CD4-positive, alpha-beta memory T cell (primary cell): ENCODE results near the gene LRP8. TPM values are rescaled to one million over a fixed set of nuclear protein-coding genes. Genes with fewer than 3 reads are reported as not detected.
A peak's percentile ranks its signal among the peaks of the same experiment; 100 is the strongest.

Source experiments
- CTCF ChIA-PET: fragments of 350-600 bp; sonication (Branson Sonifier 250); formaldehyde crosslinking; loops from one replicate; lab custom pipeline; 2021; ENCODE audit warnings: inconsistent platforms; ENCODE audit not compliant: partially characterized antibody; lab: Charles Lee
- POLR2A ChIA-PET: fragments of 350-600 bp; sonication (Branson Sonifier 250); formaldehyde crosslinking; loops from one replicate; lab custom pipeline; 2021; ENCODE audit not compliant: partially characterized antibody; lab: Charles Lee
- DNase-seq, 5 donors: peaks; one replicate each; pipeline versions ENCODE4 v3.0.0 to v3.0.0-alpha.2; 2020 to 2022; ENCODE audit warnings: mixed read lengths in 1 of 5
- H3K27ac ChIP-seq: one replicate; pipeline ENCODE4 v1.7.0; 2013; ENCODE audit warnings: low read depth, low read length
- H3K27me3 ChIP-seq: 2 replicates; pipeline ENCODE4 v1.7.0; 2013; ENCODE audit warnings: mild to moderate bottlenecking, low read length, moderate library complexity; ENCODE audit not compliant: insufficient read depth
- H3K36me3 ChIP-seq: 2 replicates; pipeline ENCODE4 v1.7.0; 2013; ENCODE audit warnings: mild to moderate bottlenecking, low read length, moderate library complexity; ENCODE audit not compliant: insufficient read depth
- H3K4me1 ChIP-seq: 2 replicates; pipeline ENCODE4 v1.7.0; 2013; ENCODE audit warnings: mild to moderate bottlenecking, low read length, moderate library complexity; ENCODE audit not compliant: insufficient read depth
- H3K4me3 ChIP-seq, 2 donors: one replicate each; pipeline ENCODE4 v1.7.0; 2013; ENCODE audit warnings: low read length in 2 of 2, mild to moderate bottlenecking in 1 of 2
- H3K9me3 ChIP-seq, 2 donors: one replicate each; pipeline ENCODE4 v1.7.0; 2013; ENCODE audit warnings: low read length in 2 of 2, control low read depth in 1 of 2; ENCODE audit not compliant: control insufficient read depth in 1 of 2
- H3K27ac Mint-ChIP-seq, 7 donors: one replicate each; pipeline ENCODE4 v1.8.0; 2020 to 2021; ENCODE audit warnings: mixed read lengths in 7 of 7, mild to moderate bottlenecking in 6 of 7, inconsistent platforms in 3 of 7, moderate library complexity in 3 of 7
- H3K27me3 Mint-ChIP-seq, 2 donors: one replicate each; pipeline ENCODE4 v1.8.0; 2020 to 2021; ENCODE audit warnings: mixed read lengths in 2 of 2
- H3K36me3 Mint-ChIP-seq, 2 donors: one replicate each; pipeline ENCODE4 v1.8.0; 2020 to 2021; ENCODE audit warnings: mixed read lengths in 2 of 2, inconsistent platforms in 1 of 2, mild to moderate bottlenecking in 1 of 2
- H3K4me1 Mint-ChIP-seq, 4 donors: one replicate each; pipeline ENCODE4 v1.8.0; 2020 to 2021; ENCODE audit warnings: mixed read lengths in 4 of 4, mild to moderate bottlenecking in 1 of 4
- H3K4me3 Mint-ChIP-seq, 8 donors: one replicate each; pipeline ENCODE4 v1.8.0; 2020 to 2021; ENCODE audit warnings: mixed read lengths in 8 of 8, mild to moderate bottlenecking in 7 of 8, moderate library complexity in 6 of 8, inconsistent platforms in 3 of 8
- H3K9me3 Mint-ChIP-seq, 8 donors: one replicate each; pipeline ENCODE4 v1.8.0; 2020 to 2021; ENCODE audit warnings: mixed read lengths in 8 of 8, mild to moderate bottlenecking in 5 of 8, inconsistent platforms in 3 of 8, moderate library complexity in 1 of 8
- intact Hi-C: fragments of 100-400 bp; cut with micrococcal nuclease; formaldehyde crosslinking; loops from one replicate; pipeline ENCODE4 v1.15.1; 2023
- polyA plus RNA-seq, 2 donors: library from polyadenylated mRNA; unstranded; fragments of 300-500 nt; fragmentation: Illumina TruSeq; gene quantifications; one replicate each; pipeline ENCODE4 v1.2.3, GENCODE V29; 2021
- total RNA-seq, 2 experiments: library from RNA; stranded (reverse); gene quantifications; one replicate each; pipeline ENCODE4 v1.2.3, GENCODE V29; 2021

Gene LRP8
- total and polyA plus RNA-seq, 4 experiments from 2014 or later = 0.91 to 17.6 (median 10.0) TPM

GRCh38 chr1:53321776-53322602 lies 5.9 kb downstream of the LRP8 start:
- no peak overlapping the region for H3K4me3 ChIP-seq
- peak in 1 of 5 donors; percentile 5 for DNase-seq
- H3K9me3 ChIP-seq = no peaks in the 10 kb centered on the region
- peaks cover 10 to 17% (median 15%) of the 10 kb centered on the region in 4 donors for H3K4me1 Mint-ChIP-seq
- H3K27me3 ChIP-seq = no peaks in the 10 kb centered on the region
- H3K27me3 Mint-ChIP-seq = no peaks in the 10 kb centered on the region
- H3K4me3 Mint-ChIP-seq = no peak overlapping the region
- H3K4me1 ChIP-seq = peaks cover 8% of the 10 kb centered on the region
- intact Hi-C loops = no loop called here
- H3K36me3 Mint-ChIP-seq = peaks cover 3 to 4% of the 10 kb centered on the region in 2 donors
- H3K36me3 ChIP-seq = no peaks in the 10 kb centered on the region
- H3K27ac Mint-ChIP-seq = peak overlapping the region in 1 of 7 donors; percentile 57
- ChIA-PET CTCF (no interaction called here), POLR2A (no interaction called here)
- no peak overlapping the region for H3K27ac ChIP-seq
- H3K9me3 Mint-ChIP-seq = peaks cover 0 to 1% (median 0%) of the 10 kb centered on the region in 8 donors

GRCh38 chr1:53321366-53321765 lies 6.5 kb downstream of the LRP8 start:
- Mint-ChIP-seq H3K4me3 (no peak overlapping the region), H3K4me1 (peaks cover 10 to 17% (median 13%) of the 10 kb centered on the region in 4 donors), H3K9me3 (peaks cover 0 to 1% (median 0%) of the 10 kb centered on the region in 8 donors), H3K36me3 (peaks cover 3% of the 10 kb centered on the region in 2 donors), H3K27me3 (no peaks in the 10 kb centered on the region), H3K27ac (no peak overlapping the region)
- Histone ChIP-seq H3K27ac (no peak overlapping the region), H3K4me3 (no peak overlapping the region), H3K36me3 (no peaks in the 10 kb centered on the region), H3K4me1 (peaks cover 8% of the 10 kb centered on the region), H3K9me3 (no peaks in the 10 kb centered on the region), H3K27me3 (no peaks in the 10 kb centered on the region)
- POLR2A ChIA-PET = no interaction called here
- CTCF ChIA-PET = interaction anchor here (1.7 kb wide), 1 partner anchor 72 kb away, joined by 4 read pairs; no protein-coding TSS in a partner anchor
- peak in 1 of 5 donors; percentile 7 for DNase-seq
- intact Hi-C loops = no loop called here

- no peak overlapping the region for H3K27ac ChIP-seq
- Mint-ChIP-seq H3K4me1 (peaks cover 5 to 12% (median 8%) of the 10 kb centered on the region in 4 donors), H3K9me3 (peaks cover 0 to 1% (median 0%) of the 10 kb centered on the region in 8 donors), H3K4me3 (no peak overlapping the region), H3K36me3 (peaks cover under 1 to 3% of the 10 kb centered on the region in 2 donors), H3K27ac (no peak overlapping the region), H3K27me3 (no peaks in the 10 kb centered on the region)
- H3K36me3 ChIP-seq = no peaks in the 10 kb centered on the region
- peak in 1 of 5 donors; percentile 4 for DNase-seq
- H3K27me3 ChIP-seq = no peaks in the 10 kb centered on the region
- H3K4me1 ChIP-seq = peaks cover 4% of the 10 kb centered on the region
- intact Hi-C loops = no loop called here
- ChIA-PET POLR2A (no interaction called here), CTCF (interaction anchor here (1.7 kb wide), 1 partner anchor 73 kb away, joined by 4 read pairs; no protein-coding TSS in a partner anchor)
- H3K4me3 ChIP-seq = no peak overlapping the region
- H3K9me3 ChIP-seq = no peaks in the 10 kb centered on the region
Observed at GRCh38 chr1:53320646-53321045, 7.2 kb downstream of the LRP8 start.

GRCh38 chr1:53319296-53320101 lies 8.4 kb downstream of the LRP8 start:
- Histone ChIP-seq H3K27me3 (no peaks in the 10 kb centered on the region), H3K4me3 (no peak overlapping the region), H3K9me3 (no peaks in the 10 kb centered on the region), H3K4me1 (no peaks in the 10 kb centered on the region), H3K27ac (no peak overlapping the region), H3K36me3 (no peaks in the 10 kb centered on the region)
- peaks cover 0 to 1% (median 0%) of the 10 kb centered on the region in 8 donors for H3K9me3 Mint-ChIP-seq
- intact Hi-C loops = no loop called here
- H3K4me3 Mint-ChIP-seq = no peak overlapping the region
- DNase-seq = peak in 1 of 5 donors; percentile 24
- H3K27me3 Mint-ChIP-seq = no peaks in the 10 kb centered on the region
- no peak overlapping the region for H3K27ac Mint-ChIP-seq
- CTCF ChIA-PET = interaction anchor here (1.7 kb wide), 1 partner anchor 74 kb away, joined by 4 read pairs; no protein-coding TSS in a partner anchor
- POLR2A ChIA-PET = no interaction called here
- peaks cover 0 to 6% (median 3%) of the 10 kb centered on the region in 4 donors for H3K4me1 Mint-ChIP-seq
- H3K36me3 Mint-ChIP-seq = peaks cover 3% of the 10 kb centered on the region in 2 donors

- ChIA-PET POLR2A (no interaction called here), CTCF (interaction anchor here (0.8 kb wide), 1 partner anchor 40 kb away, joined by 4 read pairs; no protein-coding TSS in a partner anchor)
- Mint-ChIP-seq H3K36me3 (peaks cover 3% of the 10 kb centered on the region in 2 donors), H3K27me3 (no peaks in the 10 kb centered on the region), H3K9me3 (peaks cover 0 to 1% (median 0%) of the 10 kb centered on the region in 8 donors), H3K4me1 (peaks cover 0 to 6% (median 2%) of the 10 kb centered on the region in 4 donors), H3K27ac (peak overlapping the region in 3 of 7 donors; percentile 2 to 25 (median 16)), H3K4me3 (no peak overlapping the region)
- Histone ChIP-seq H3K4me1 (no peaks in the 10 kb centered on the region), H3K27ac (no peak overlapping the region), H3K36me3 (no peaks in the 10 kb centered on the region), H3K9me3 (no peaks in the 10 kb centered on the region), H3K27me3 (no peaks in the 10 kb centered on the region), H3K4me3 (no peak overlapping the region)
- peak in 1 of 5 donors; percentile 14 for DNase-seq
- intact Hi-C loops = no loop called here
Observed at GRCh38 chr1:53317646-53318539, 10.0 kb downstream of the LRP8 start.

GRCh38 chr1:53316766-53317581 lies 10.9 kb downstream of the LRP8 start:
- peak in 1 of 5 donors; percentile 17 for DNase-seq
- ChIA-PET POLR2A (interaction anchor here (1.7 kb wide), 1 partner anchor 10 kb away, joined by 5 read pairs; no protein-coding TSS in a partner anchor), CTCF (no interaction called here)
- Histone ChIP-seq H3K4me1 (no peaks in the 10 kb centered on the region), H3K27me3 (no peaks in the 10 kb centered on the region), H3K9me3 (no peaks in the 10 kb centered on the region), H3K27ac (no peak overlapping the region), H3K36me3 (no peaks in the 10 kb centered on the region), H3K4me3 (no peak overlapping the region)
- Mint-ChIP-seq H3K4me3 (no peak overlapping the region), H3K36me3 (peaks cover 3% of the 10 kb centered on the region in 2 donors), H3K27ac (peak overlapping the region in 2 of 7 donors; percentile 25 to 73), H3K4me1 (peaks cover 0 to 1% (median 0%) of the 10 kb centered on the region in 4 donors), H3K27me3 (no peaks in the 10 kb centered on the region), H3K9me3 (peaks cover 0 to 1% (median 0%) of the 10 kb centered on the region in 8 donors)
- intact Hi-C loops = no loop called here
